Measurements from ENCODE around the gene REEP2.

- peak; percentile 97 for TF ChIP-seq CTCF (IDR thresholded peaks at IDR 0.05; ENCODE audit: poor library complexity, severe bottlenecking)
- peak; percentile 87 for TF ChIP-seq RAD21 (conservative IDR thresholded peaks at IDR 0.05)
Observed at GRCh38 chr5:138449501-138450239, 10.8 kb downstream of the REEP2 start.

Measured in neural cell (in vitro differentiated cells).